NT2/D1 (cell line): ENCODE results near the gene DLST.

ENCODE experiments used
- SUZ12 ChIP-seq: IDR thresholded peaks from 2 replicates; pipeline ENCODE4 v1.6.1; 2011; ENCODE audit not compliant: insufficient read length, insufficient read depth; ENCODE audit errors: extremely low read depth
- YY1 ChIP-seq: IDR thresholded peaks from 2 replicates; pipeline ENCODE4 v1.6.1; 2011; ENCODE audit not compliant: insufficient read length, insufficient read depth
- ZNF274 ChIP-seq: IDR thresholded peaks from 2 replicates; pipeline ENCODE4 v1.6.1; 2011; ENCODE audit warnings: mild to moderate bottlenecking, low read depth, low read length

DNA sequence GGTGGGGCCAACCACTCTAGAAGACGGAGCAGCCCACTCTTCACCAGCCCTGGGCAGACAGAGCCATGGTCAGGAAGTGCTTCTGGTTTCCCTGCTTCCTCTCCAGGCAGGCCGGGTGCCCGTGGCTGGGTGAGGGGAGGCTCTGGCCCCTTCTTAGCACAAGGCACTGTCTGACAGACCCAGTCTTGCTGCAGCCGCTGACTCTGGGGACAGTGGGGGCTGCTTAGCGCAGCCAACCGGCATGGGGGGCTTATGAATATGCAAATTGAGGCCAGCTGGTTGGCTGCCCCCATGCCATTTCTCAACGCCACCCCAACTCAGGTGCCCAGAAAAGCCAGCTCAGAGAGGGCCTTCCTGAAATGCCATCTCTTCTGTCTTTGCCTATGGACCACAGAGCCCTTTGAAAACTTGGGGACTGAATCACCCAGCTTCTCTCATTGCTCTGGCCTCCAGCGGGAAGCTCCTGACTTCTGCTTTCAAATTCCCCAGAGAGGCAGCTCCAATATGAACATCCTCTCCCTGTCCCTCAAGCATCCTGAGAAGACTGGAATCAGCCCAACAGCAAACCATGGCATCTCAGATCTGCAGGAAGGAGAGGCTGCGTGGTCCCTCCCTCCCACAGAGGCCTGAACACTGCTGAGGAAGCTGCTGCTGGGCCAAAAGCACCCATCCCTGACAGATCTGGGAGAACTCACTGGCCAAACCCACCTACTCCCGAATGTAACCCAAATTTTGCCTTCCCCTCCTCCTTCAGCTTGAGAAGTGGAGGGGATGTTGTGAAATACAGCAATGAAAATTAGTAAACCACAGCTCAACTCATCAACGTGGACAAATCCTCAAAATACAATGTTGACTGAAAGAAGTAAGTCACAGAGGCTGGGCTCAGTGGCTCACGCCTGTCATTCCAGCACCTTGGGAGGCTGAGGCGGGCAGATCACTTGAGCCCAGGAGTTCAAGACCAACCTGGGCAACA, 5.5 kb upstream of the DLST start, which contains the start of gene PROX2:
- TF ChIP-seq ZNF274 (no peak), SUZ12 (no peak), YY1 (no peak)
